K562 (cell line): Measurements from ENCODE around the gene ANKRD7. TPM values are rescaled to one million over a fixed set of nuclear protein-coding genes. Genes with fewer than 3 reads are reported as not detected.
A peak's percentile ranks its signal among the peaks of the same experiment; 100 is the strongest.

Source experiments
- ASH1L ChIP-seq: fragments of 450-650 bp; IDR thresholded peaks from 2 replicates; pipeline ENCODE4 v1.6.1; 2018; ENCODE audit warnings: borderline replicate concordance, mild to moderate bottlenecking, low read depth; ENCODE audit not compliant: partially characterized antibody
- ERF ChIP-seq: fragments of 450-650 bp; formaldehyde crosslinking; IDR thresholded peaks from 2 replicates; pipeline ENCODE4 v1.4.0; 2020; ENCODE audit warnings: mild to moderate bottlenecking, mixed read lengths
- ETV1 ChIP-seq: fragments of 450-650 bp; conservative IDR thresholded peaks from 2 replicates; pipeline ENCODE4 v1.6.1; 2016; ENCODE audit warnings: missing genetic modification characterization, control low read depth, low read depth, missing compliant biosample characterization
- MGA ChIP-seq: fragments of 450-650 bp; IDR thresholded peaks from 2 replicates; pipeline ENCODE4 v1.6.1; 2016; ENCODE audit warnings: mild to moderate bottlenecking, moderate library complexity
- MTA3 ChIP-seq: fragments of 450-650 bp; formaldehyde crosslinking; IDR thresholded peaks from 2 replicates; pipeline ENCODE4 v1.6.1; 2017; ENCODE audit warnings: mild to moderate bottlenecking, borderline replicate concordance
- NR3C1 ChIP-seq: sonication (generic); formaldehyde crosslinking; IDR thresholded peaks from 2 replicates; pipeline ENCODE4 v1.8.1; 2022; ENCODE audit warnings: missing genetic modification reagents
- RBM17 ChIP-seq: fragments of 200-400 bp; formaldehyde crosslinking; IDR thresholded peaks from 2 replicates; pipeline ENCODE4 v1.6.1; 2017; ENCODE audit warnings: low read depth, mild to moderate bottlenecking, low read length, borderline replicate concordance
- TAF1 ChIP-seq: IDR thresholded peaks from 2 replicates; pipeline ENCODE4 v1.6.1; 2011; ENCODE audit warnings: mild to moderate bottlenecking, low read length, moderate library complexity; ENCODE audit not compliant: insufficient read depth, control insufficient read depth, severe bottlenecking; ENCODE audit errors: extremely low read depth
- ZHX1 ChIP-seq: fragments of 150-350 bp; conservative IDR thresholded peaks from 2 replicates; pipeline ENCODE4 v1.6.1; 2014; ENCODE audit warnings: low read length
- ZNF511 ChIP-seq: sonication (generic); formaldehyde crosslinking; IDR thresholded peaks from 2 replicates; pipeline ENCODE4 v1.8.0; 2022; ENCODE audit warnings: mild to moderate bottlenecking, missing genetic modification reagents
- polyA plus RNA-seq, 8 experiments: library from polyadenylated mRNA; depleted of rRNA in 4 of 8; stranded (reverse) in 5 of 8; unstranded in 3 of 8; fragments of >200 nt; fragmentation: Nextera tagmentation in 2 of 8; fragmentation: Illumina TruSeq in 1 of 8; extraction: Ambion mirVana in 2 of 8; extraction: Trizol in 1 of 8; gene quantifications; 2 replicates each; pipeline versions ENCODE4 v1.2.1 to v1.2.3, GENCODE V29; 2011 to 2014; ENCODE audit warnings: inconsistent platforms in 1 of 8, missing spikeins in 1 of 8
- total RNA-seq, 7 experiments: library from RNA; depleted of rRNA in 6 of 7; stranded (reverse); fragments of >200 nt in 6 of 7; fragmentation: Illumina TruSeq in 2 of 7; extraction: Trizol in 2 of 7; gene quantifications; 2 replicates each; pipeline versions ENCODE4 v1.2.1 to v1.2.3, GENCODE V29; 2011 to 2021; ENCODE audit warnings: low replicate concordance in 1 of 7

The ANKRD7 gene
- total and polyA plus RNA-seq, 9 of the 15 experiments (the other 6 are each of a cell fraction or from before 2014, with no cell fraction given) = 0.33 TPM; not detected in 8

GRCh38 chr7:118183786-118184564 is 40.5 kb upstream of the ANKRD7 start, which contains the start of gene LSM8 (continued):
- no peak for TF ChIP-seq RBM17
- peak; percentile 93 for TF ChIP-seq ZNF511
- peak; percentile 94 for TF ChIP-seq TAF1
- TF ChIP-seq NR3C1 (CRISPR knock-in tag) = no peak
- peak; percentile 77 for TF ChIP-seq ETV1
- TF ChIP-seq MGA = no peak
- TF ChIP-seq ZHX1 = peak; percentile 52
- TF ChIP-seq ERF (CRISPR knock-in tag) = peak; percentile 88
- TF ChIP-seq MTA3 = peak; percentile 67; the same call in 1 of the 2 replicates
- peak; percentile 67 for TF ChIP-seq ASH1L
